NCI-H1048 (cell line): ENCODE results near the gene TPK1.
"Not testable (repeated sequence)": the region's sequence is repeated elsewhere in the genome, so short reads cannot be mapped to it uniquely, and the experiment has no call there.

Source experiments
- DNase-seq: peaks from one replicate; lab custom pipeline; 2025; lab: John Stamatoyannopoulos, UW

The TPK1 gene

DNA sequence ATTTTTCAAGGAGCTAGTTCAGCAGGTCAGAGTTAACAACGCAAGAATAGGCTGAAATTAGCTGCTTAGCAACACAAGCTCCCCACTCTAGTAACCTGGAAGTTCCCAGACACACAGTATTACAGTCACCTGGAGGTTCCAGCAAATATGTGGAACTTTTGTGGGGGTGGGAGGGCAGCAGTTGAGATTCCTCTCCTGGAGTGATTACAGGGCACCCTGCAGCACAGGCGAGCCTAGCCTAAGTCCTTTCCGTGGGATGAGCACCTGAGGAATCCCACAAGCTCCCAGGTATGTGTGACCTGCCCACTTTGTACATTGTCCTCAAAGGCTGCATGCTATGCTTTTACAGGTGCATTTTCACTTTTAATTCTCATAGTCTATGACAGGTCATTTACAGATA is 13.6 kb downstream of the TPK1 start:
- DNase-seq, result no peak

DNA sequence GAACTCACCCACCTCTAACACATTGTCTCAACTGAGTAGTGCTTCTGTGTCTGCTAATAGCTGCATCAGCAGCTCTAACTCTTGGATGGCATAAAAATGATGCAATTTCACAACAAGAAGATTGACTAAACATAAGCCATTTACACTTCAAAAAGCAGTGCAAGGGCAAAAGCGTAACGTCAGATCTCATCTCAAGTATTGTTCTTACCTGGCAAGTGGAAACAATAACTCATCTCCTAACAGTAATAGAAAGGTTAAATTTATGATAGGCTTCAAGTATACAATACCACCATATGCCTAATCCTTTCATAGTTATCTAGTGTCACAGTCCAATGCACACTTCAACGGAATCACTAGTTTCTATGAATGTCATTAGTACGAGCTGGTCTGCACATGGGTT is 14.8 kb downstream of the TPK1 start:
- DNase-seq, result no peak

GRCh38 chr7:144820552-144820951 is 15.3 kb downstream of the TPK1 start:
- DNase-seq, result no peak

DNA sequence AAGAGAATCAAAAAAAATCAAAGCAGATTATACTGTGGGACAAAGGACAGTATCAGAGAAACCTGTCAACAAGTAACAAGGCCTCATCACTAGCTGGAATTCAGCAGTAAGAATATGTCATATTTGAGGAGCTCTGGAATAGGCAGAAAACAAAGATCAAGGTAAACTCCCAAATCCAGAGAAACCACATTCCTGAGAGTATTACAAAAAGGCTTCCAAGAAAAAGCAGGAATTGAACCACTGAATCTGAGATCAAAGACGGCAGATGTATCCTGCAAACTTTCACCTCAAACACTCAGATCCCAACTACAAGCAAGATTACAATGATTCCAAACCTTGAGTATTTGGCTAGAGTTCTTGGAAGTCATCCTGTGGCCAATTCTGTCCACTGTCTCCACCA is 16.3 kb downstream of the TPK1 start:
- DNase-seq, result no peak

GRCh38 chr7:144818511-144818910 is 17.3 kb downstream of the TPK1 start:
- no peak for DNase-seq

- no peak for DNase-seq
These were observed 18.9 kb downstream of the TPK1 start for GRCh38 chr7:144817001-144817400.

DNA sequence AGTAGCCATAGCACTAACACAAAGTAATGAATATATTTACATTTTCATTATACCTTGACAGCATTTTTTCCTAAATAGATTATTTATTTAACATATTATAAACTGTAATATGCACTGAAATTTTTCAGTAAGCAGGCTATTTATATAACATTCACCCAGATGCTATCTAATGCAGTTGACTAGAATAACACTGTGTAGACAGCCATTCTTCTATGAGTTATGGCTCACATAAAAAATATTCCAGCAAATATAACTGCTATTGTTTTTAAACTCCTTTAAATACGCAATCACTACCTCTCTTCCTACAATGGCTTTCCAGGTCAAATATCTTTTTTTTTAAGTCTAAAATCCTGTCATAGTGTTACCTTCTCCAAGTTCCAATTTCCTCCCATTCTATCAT is 21.6 kb downstream of the TPK1 start:
- no peak for DNase-seq

DNA sequence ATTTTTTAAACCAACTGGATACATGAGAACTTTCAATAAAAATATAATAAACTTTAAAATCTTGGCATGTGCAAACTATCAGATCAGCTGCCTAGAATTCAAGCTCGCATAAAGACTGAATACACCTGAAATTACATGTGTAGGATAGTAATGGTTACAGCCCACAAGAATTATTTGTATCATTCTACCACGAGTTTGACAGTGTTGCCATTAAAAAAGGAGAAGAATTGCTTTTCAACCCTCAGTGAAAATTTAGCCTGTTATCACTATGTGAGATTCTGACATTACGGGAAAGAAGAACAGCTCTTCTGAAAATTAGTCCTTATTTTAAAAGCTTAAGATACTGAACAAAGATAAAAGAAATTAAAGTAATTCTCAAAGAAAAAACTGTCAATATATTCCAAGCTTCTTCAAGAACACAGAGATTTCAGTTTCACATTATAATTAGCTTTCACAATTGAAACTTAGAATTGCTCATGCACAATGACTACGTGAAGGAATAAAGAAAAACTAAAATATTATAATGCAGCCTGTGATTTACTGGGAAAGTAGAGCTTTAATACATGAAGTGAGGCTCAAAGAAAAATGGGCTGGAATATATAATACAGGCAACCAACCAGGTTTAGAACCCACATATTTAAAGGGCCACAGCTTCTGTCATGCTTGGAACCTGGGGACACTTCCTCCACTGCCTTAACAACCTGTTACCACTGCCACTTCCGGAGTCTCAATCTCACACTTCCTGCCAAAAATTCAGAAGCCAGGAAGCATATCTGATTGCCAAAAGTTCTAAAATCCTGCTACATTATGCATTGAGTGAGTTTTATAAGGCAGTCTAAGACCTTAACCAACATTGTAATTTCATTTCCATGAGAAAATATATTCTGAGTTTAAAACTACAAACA is 23.2 kb downstream of the TPK1 start:
- DNase-seq, result no peak

DNA sequence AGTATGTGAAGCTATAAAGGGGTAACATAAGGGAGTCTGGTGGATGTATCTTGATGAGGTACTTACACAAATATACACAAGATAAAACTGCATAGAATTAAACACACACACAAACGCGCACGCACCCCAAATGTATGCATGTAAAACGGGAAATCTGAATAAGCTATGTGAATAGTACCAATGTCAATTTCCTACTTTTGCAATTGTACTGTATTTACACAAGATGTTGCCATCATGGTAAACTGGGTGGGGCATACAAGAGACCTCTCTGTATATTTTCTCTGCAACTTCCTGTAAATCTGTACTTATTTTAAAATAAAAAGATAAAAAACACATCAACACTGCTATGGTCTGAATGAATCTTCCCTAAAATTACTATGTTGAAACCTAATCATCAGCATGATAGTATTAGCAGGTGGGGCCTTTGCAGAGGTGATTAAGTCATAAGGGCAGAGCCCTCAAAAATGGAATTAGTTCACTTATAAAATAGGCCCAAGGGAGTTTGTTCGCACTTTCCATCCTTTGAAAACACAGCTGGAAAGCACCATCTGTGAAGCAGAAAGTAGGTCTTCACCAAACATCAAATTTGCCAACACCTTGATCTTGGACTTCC is 30.1 kb downstream of the TPK1 start:
- DNase-seq, result no peak

DNA sequence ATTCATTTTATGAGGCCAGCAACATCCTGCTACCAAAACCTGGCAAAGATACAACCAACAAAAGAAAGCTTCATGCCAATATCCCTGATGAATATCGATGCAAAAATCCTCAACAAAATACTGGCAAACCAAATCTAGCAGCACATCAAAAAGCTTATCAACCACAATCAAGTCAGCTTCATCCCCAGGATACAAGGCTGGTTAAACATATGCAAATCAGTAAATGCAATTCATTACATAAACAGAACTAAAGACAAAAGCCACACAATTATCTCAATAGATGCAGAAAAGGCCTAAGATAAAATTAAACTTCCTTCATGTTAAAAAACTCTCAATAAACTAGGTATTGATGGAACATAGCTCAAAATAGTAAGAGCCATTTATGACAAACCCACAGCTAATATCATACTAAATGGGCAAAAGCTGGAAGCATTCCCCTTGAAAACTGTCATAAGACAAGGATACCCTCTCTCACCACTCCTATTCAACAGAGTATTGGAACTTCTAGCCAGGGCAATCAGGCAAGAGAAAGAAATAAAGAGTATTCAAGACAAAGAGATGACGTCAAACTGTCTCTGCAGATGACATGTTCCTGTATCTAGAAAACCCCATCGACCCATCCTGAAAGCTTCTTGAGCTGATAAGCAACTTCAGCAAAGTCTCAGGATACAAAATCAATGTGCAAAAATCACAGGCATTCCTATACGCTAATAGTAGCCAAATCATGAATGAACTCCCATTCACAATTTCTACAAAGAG is 35.0 kb downstream of the TPK1 start:
- DNase-seq, result not testable (repeated sequence)

DNA sequence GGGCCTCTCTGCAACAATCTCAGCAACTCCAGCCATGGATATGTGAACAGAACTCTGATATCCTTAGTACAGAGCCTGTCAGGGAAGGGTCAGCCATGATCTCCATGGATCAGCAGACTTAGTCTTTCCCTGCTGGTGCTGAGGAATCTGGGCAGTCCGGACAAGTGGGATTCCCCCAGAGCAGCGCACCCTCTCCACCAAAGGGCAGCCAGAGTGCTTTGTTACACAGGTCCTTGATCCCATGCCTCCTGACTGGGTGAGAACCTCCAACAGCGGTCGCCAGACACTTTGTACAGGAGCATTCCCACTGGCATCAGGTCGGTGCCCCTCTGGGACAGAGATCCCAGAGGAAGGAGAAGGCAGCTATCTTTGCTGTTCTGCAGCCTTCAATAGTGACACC is 38.9 kb downstream of the TPK1 start:
- no peak for DNase-seq

GRCh38 chr7:144792050-144792449 is 43.8 kb downstream of the TPK1 start:
- DNase-seq, result no peak

GRCh38 chr7:144791488-144791887 is 44.4 kb downstream of the TPK1 start:
- no peak for DNase-seq

DNA sequence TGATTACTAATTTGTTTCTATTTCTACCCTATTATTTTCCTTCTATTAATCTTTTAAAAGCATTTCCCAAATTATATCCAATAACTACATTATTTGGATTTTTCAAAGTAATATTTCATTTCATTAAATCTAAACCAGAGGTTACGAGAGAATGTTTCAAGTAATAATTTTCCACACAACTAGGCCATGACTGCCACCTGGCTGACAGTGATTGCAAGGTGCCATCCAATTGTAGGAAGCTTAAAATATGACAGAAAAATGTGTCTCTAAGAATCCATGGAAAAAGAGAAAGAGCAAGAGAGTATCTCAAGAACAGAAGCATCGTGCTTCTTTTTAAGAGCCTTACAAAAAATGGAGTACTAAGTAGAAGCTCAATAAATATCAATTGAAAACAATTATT is 48.7 kb downstream of the TPK1 start:
- no peak for DNase-seq

GRCh38 chr7:144786522-144786921 is 49.3 kb downstream of the TPK1 start:
- no peak for DNase-seq

GRCh38 chr7:144786079-144786478 is 49.8 kb downstream of the TPK1 start:
- DNase-seq, result no peak

- DNase-seq, result no peak
These were observed 50.3 kb downstream of the TPK1 start for GRCh38 chr7:144785521-144785920.

DNA sequence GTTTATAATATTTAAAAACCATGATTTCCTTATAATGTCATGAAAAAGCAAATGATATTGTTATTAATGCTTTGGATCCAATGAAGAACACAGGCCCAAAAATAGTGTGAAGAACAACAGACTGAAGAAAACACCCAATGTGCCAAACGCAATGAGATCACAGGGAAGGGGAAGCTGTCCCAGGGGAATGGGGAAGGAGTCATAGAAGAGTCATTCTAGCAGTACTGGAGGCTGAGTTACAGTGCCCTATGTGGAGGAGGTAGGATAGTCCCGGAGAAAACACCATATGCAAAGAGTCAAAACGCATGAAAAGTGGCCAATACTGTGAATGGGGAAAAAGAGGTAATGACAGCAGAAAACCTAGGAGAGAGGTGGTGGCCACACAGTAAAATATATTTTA is 50.9 kb downstream of the TPK1 start:
- no peak for DNase-seq

GRCh38 chr7:144784441-144784840 is 51.4 kb downstream of the TPK1 start:
- no peak for DNase-seq

DNA sequence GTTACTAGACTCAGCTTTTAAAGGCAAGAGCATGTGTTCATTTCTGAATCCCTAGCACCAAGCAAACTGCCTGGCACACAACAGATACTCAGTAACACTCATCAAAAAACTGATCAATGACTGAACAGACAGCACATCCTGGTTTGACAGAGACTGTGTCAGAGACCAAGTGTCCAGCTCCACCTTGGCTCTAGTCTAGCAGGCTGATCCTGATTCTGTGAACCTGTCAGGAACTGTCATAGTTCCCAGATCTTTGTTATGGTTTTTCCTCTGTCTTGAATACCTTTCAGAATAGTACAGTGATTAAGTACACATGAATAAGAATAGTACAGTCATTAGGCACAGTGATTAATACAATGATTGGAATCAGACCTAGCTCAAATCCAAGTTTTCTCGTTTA is 53.0 kb downstream of the TPK1 start:
- no peak for DNase-seq

DNA sequence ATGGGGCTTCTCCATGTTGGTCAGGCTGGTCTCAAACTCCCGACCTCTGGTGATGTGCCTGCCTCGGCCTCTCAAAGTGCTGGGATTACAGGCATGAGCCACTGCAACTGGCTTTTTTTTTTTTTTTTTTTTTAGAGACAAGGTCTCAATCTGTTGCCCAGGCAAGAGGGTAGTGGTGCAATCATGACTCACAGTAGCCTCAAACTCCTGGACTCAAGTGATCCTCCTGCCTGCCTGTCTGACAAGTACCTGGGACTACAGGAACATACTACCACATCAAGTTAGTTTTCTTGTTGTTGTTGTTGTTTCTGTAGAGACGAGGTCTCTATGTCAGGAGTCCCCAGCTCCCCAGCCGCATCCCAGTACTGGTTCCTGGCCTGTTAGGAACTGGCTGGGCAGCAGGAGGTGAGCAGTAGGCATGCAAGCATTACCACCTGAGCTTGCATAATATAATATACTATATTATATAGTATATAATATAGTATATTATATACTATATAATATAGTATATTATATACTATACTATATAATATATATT is 55.7 kb downstream of the TPK1 start:
- DNase-seq, result no peak

DNA sequence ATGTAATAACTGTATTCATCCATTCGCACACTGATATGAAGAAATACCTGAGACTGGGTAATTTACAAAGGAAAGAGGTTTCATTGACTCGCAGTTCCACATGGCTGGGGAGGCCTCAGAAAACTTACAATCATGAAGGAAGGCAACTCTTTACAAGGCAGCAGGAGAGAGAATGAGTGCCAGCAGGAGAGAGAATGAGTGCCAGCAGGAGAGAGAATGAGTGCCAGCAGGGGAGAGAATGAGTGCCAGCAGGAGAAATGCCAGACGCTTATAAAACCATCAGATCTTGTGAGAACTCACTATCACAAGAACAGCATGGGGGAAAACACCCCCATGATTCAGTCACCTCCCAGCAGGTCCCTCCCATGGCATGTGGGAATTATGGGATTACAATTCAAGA is 58.0 kb downstream of the TPK1 start:
- DNase-seq, result not testable (repeated sequence)
